GM12873 (cell line): Measurements from ENCODE around the gene CLIC5.

ENCODE experiments used
- CTCF ChIP-seq: IDR thresholded peaks from 2 replicates; pipeline ENCODE4 v1.5.1; 2012; ENCODE audit warnings: low read depth, mild to moderate bottlenecking, moderate library complexity, low read length, control low read depth; ENCODE audit not compliant: insufficient read depth; ENCODE audit errors: missing control alignments

The CLIC5 gene

GRCh38 chr6:45930420-45931040, 85.1 kb downstream of the CLIC5 start:
- TF ChIP-seq CTCF: peak; percentile 94

GRCh38 chr6:45929421-45930361, 86.0 kb downstream of the CLIC5 start:
- no peak for TF ChIP-seq CTCF

- TF ChIP-seq CTCF: no peak
Measured at GRCh38 chr6:45928721-45929305, 86.8 kb downstream of the CLIC5 start.

GRCh38 chr6:45927421-45928320, 88.0 kb downstream of the CLIC5 start:
- no peak for TF ChIP-seq CTCF

GRCh38 chr6:45924763-45925342, 90.8 kb downstream of the CLIC5 start:
- TF ChIP-seq CTCF: no peak

- TF ChIP-seq CTCF: no peak
Measured at GRCh38 chr6:45923831-45924391, 91.7 kb downstream of the CLIC5 start.
